Gastrocnemius medialis (tissue), 4 donors: ENCODE results near the gene TBC1D5. TPM values are rescaled to one million over a fixed set of nuclear protein-coding genes. Genes with fewer than 3 reads are reported as not detected.

Experiments used
- ATAC-seq, 2 donors: fragments of 150-250 bp; one replicate each; pipeline ENCODE4 v1.9.1; 2016
- DNase-seq, 2 donors: peaks; one replicate each; pipeline ENCODE4 v3.0.0-alpha.2; 2019
- H3K27ac ChIP-seq, 4 donors: fragments of 200-600 bp; sonication (generic); 1 replicate in 1 of 4; 2 replicates in 3 of 4; pipeline ENCODE4 v1.5.1; 2016 to 2018; ENCODE audit warnings: mild to moderate bottlenecking in 2 of 4, moderate library complexity in 1 of 4
- H3K27me3 ChIP-seq, 3 donors: fragments of 200-600 bp; sonication (generic) in 2 of 3; 1 replicate in 1 of 3; 2 replicates in 2 of 3; pipeline versions ENCODE4 v1.5.1 to v1.6.0; 2016 to 2019; ENCODE audit warnings: mild to moderate bottlenecking in 1 of 3, moderate library complexity in 1 of 3
- H3K36me3 ChIP-seq, 2 donors: fragments of 200-600 bp; sonication (generic) in 1 of 2; one replicate each; pipeline ENCODE4 v1.5.1; 2017 to 2018
- H3K4me1 ChIP-seq, 2 donors: fragments of 200-600 bp; sonication (generic) in 1 of 2; one replicate each; pipeline ENCODE4 v1.5.1; 2016 to 2017; ENCODE audit warnings: mild to moderate bottlenecking in 2 of 2
- H3K4me3 ChIP-seq, 4 donors: fragments of 200-600 bp; sonication (generic) in 3 of 4; 1 replicate in 1 of 4; 2 replicates in 3 of 4; pipeline ENCODE4 v1.5.1; 2016 to 2019; ENCODE audit warnings: mild to moderate bottlenecking in 2 of 4
- H3K9me3 ChIP-seq, 3 donors: fragments of 200-600 bp; sonication (generic) in 2 of 3; 1 replicate in 1 of 3; 2 replicates in 2 of 3; pipeline ENCODE4 v1.5.1; 2016 to 2019
- CTCF ChIP-seq, 5 experiments: fragments of 450-650 bp in 3 of 5; fragments of 200-600 bp in 2 of 5; sonication (generic) in 2 of 5; IDR thresholded peaks in 4 of 5; conservative IDR thresholded peaks in 1 of 5; 1 replicate in 4 of 5; 2 replicates in 1 of 5; pipeline ENCODE4 v1.5.1; 2016 to 2019; ENCODE audit warnings: antibody characterized with exemption in 5 of 5, mild to moderate bottlenecking in 3 of 5, moderate library complexity in 3 of 5
- POLR2A ChIP-seq, 2 donors: fragments of 450-650 bp; IDR thresholded peaks; one replicate each; pipeline ENCODE4 v1.6.1; 2017; ENCODE audit warnings: antibody characterized with exemption in 2 of 2, mild to moderate bottlenecking in 2 of 2, moderate library complexity in 2 of 2
- in situ Hi-C, 4 donors: fragments of 200-750 bp; cut with MboI; loops; one replicate each; pipeline versions ENCODE4 v1.15.0 to v1.8.0; 2017; ENCODE audit warnings: low sequenced_read_pairs in 4 of 4
- intact Hi-C: fragments of 100-400 bp; cut with DNase I; formaldehyde crosslinking; loops from one replicate; pipeline ENCODE4 v1.15.1; 2023; ENCODE audit warnings: low total_unique reads
- total RNA-seq, 4 donors: library from RNA; depleted of rRNA; stranded (reverse); fragments of >200 nt; gene quantifications; one replicate each; pipeline versions ENCODE4 v1.1.0 to v1.2.3, GENCODE V29; 2016

TBC1D5 gene
- total RNA-seq, 4 donors from 2014 or later: 20.3 to 34.4 (median 27.1) TPM

GRCh38 chr3:17747890-17748247 lies 5.4 kb upstream of the TBC1D5 start:
- DNase-seq: no peak
- intact Hi-C loops: loop anchor here (10.0 kb wide), 1 partner anchor 677 kb away; the partner anchor contains the start of gene SATB1
- H3K27ac ChIP-seq: no peak overlapping the region
- in situ Hi-C loops: loop anchor here in 1 of 4 donors (25.0 kb wide), 1 partner anchor 1461 kb away; no protein-coding TSS in a partner anchor
- TF ChIP-seq CTCF (IDR thresholded peaks at IDR 0.05 in 4 of 5, conservative IDR thresholded peaks at IDR 0.05 in 1 of 5) (no peak), POLR2A (IDR thresholded peaks at IDR 0.05) (no peak)
- H3K9me3 ChIP-seq: no peaks in the 10 kb centered on the region
- no peak overlapping the region for H3K4me3 ChIP-seq
- peaks cover 6% of the 10 kb centered on the region in 2 donors for H3K4me1 ChIP-seq
- ATAC-seq: no peak
- no peaks in the 10 kb centered on the region for H3K36me3 ChIP-seq
- no peaks in the 10 kb centered on the region for H3K27me3 ChIP-seq

GRCh38 chr3:17747174-17747889 lies 4.9 kb upstream of the TBC1D5 start:
- no peaks in the 10 kb centered on the region for H3K27me3 ChIP-seq
- no peak for TF ChIP-seq POLR2A (IDR thresholded peaks at IDR 0.05)
- TF ChIP-seq CTCF (IDR thresholded peaks at IDR 0.05 in 4 of 5, conservative IDR thresholded peaks at IDR 0.05 in 1 of 5): no peak
- H3K4me1 ChIP-seq: peaks cover 6% of the 10 kb centered on the region in 2 donors
- H3K36me3 ChIP-seq: no peaks in the 10 kb centered on the region
- no peaks in the 10 kb centered on the region for H3K9me3 ChIP-seq
- intact Hi-C loops (loop anchor here (10.0 kb wide), 1 partner anchor 677 kb away; the partner anchor contains the start of gene SATB1), in situ Hi-C loops (loop anchor here in 1 of 4 donors (25.0 kb wide), 1 partner anchor 1460 kb away; no protein-coding TSS in a partner anchor)
- no peak for ATAC-seq
- no peak for DNase-seq
- no peak overlapping the region for H3K4me3 ChIP-seq
- H3K27ac ChIP-seq: no peak overlapping the region

DNA sequence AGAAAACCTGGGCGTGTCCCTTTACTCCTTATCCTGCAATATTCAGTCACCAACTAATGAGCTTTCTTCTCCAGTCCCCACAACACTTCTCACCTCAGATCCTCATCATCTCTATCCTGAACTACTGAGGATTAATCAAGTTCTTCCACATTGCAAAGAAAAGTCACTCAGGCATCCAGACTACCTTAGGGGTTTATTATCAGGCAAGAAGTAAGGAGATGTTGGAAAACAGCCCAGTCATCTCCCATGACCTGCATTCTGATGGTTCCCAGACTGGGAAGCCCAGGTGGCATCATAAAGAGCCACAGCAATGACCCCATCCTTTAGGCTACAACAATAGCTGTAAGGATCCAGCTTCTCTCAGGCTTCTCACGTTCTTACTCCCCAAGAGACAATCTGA lies 3.5 kb upstream of the TBC1D5 start:
- Histone ChIP-seq H3K27ac (no peak overlapping the region), H3K36me3 (no peaks in the 10 kb centered on the region), H3K4me3 (no peak overlapping the region), H3K4me1 (peaks cover 12% of the 10 kb centered on the region in 2 donors), H3K27me3 (no peaks in the 10 kb centered on the region), H3K9me3 (no peaks in the 10 kb centered on the region)
- no peak for ATAC-seq
- in situ Hi-C loops (loop anchor here in 1 of 4 donors (25.0 kb wide), 1 partner anchor 1459 kb away; no protein-coding TSS in a partner anchor), intact Hi-C loops (loop anchor here (10.0 kb wide), 1 partner anchor 679 kb away; the partner anchor contains the start of gene SATB1)
- DNase-seq: no peak
- TF ChIP-seq POLR2A (IDR thresholded peaks at IDR 0.05) (no peak), CTCF (IDR thresholded peaks at IDR 0.05 in 4 of 5, conservative IDR thresholded peaks at IDR 0.05 in 1 of 5) (no peak)

DNA sequence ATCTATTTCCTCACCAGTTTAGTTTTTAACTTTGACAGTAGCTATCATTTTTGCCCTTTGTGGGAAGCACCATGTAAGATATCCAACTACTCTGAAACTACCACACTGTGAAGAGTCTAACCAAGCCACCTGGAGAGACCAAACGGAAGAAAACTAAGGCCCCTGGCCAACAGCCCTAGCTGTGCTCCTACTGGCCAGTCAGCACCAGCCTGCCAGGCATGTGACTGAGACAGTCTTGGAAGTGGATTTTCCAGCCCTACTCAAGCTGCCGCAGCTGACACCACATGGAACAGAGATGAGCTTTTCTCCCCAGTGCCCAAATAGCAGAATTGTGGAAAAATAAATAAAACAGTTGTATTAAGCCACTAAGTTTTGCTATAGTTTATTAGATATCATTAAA lies 2.9 kb upstream of the TBC1D5 start:
- intact Hi-C loops: loop anchor here (10.0 kb wide), 1 partner anchor 680 kb away; the partner anchor contains the start of gene SATB1

More for the DNA sequence above, 2.9 kb upstream of the TBC1D5 start:
- Histone ChIP-seq H3K27me3 (no peaks in the 10 kb centered on the region), H3K36me3 (no peaks in the 10 kb centered on the region), H3K4me3 (no peak overlapping the region), H3K4me1 (peaks cover 18% of the 10 kb centered on the region in 2 donors), H3K9me3 (no peaks in the 10 kb centered on the region), H3K27ac (no peak overlapping the region)
- TF ChIP-seq POLR2A (IDR thresholded peaks at IDR 0.05) (no peak), CTCF (IDR thresholded peaks at IDR 0.05 in 4 of 5, conservative IDR thresholded peaks at IDR 0.05 in 1 of 5) (no peak)
- DNase-seq (no peak), ATAC-seq (no peak)
- in situ Hi-C loops: loop anchor here in 1 of 4 donors (25.0 kb wide), 1 partner anchor 1458 kb away; no protein-coding TSS in a partner anchor
